Measurements from ENCODE around the gene MYO5B.
A peak's percentile ranks its signal among the peaks of the same experiment; 100 is the strongest.

DNA sequence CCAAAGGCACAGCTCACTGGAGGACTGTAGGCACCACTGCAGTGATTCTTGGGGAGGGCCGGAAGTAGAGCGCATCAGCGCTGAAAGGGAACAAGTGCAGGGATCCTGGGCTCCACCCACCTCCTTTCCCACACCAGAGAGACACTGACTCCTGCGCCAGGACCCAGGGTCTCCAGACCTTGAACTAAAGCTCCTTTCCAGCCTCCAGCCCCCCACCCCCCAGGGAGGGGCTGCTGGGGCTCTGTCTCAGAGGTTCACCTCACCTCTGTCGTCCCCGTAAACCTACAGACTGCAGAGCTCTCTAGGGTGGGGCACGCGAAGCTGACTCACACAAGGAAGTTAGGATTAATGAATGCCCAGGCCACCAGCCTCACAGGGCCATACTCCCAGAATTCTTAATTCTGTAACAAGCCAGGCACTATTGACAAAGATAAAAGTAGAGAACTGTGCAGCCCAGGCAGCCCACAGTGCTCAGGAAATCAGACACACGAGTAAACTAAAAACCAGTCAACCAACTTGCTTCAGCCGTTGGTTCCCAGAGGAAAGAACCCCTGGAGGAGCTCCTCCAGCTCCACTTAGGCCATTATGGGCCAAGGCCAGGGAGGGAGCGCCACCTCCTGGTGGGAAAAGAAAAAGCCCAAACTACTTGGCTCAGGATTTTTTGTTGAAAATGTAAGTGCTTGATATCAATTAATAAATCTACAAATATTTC, 336.5 kb downstream of the MYO5B start:
- no peak for TF ChIP-seq EHMT2 (IDR thresholded peaks at IDR 0.05; ENCODE audit: low read depth)
- TF ChIP-seq, protein P1, sequence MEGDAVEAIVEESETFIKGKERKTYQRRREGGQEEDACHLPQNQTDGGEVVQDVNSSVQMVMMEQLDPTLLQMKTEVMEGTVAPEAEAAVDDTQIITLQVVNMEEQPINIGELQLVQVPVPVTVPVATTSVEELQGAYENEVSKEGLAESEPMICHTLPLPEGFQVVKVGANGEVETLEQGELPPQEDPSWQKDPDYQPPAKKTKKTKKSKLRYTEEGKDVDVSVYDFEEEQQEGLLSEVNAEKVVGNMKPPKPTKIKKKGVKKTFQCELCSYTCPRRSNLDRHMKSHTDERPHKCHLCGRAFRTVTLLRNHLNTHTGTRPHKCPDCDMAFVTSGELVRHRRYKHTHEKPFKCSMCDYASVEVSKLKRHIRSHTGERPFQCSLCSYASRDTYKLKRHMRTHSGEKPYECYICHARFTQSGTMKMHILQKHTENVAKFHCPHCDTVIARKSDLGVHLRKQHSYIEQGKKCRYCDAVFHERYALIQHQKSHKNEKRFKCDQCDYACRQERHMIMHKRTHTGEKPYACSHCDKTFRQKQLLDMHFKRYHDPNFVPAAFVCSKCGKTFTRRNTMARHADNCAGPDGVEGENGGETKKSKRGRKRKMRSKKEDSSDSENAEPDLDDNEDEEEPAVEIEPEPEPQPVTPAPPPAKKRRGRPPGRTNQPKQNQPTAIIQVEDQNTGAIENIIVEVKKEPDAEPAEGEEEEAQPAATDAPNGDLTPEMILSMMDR (IDR thresholded peaks at IDR 0.05): peak; percentile 88
- no peak for TF ChIP-seq RNF2 (IDR thresholded peaks at IDR 0.05; ENCODE audit: borderline replicate concordance, low read depth)
- TF ChIP-seq RAD21 (conservative IDR thresholded peaks at IDR 0.05 in 1 of 2, IDR thresholded peaks at IDR 0.05 in 1 of 2): peak; percentile 94 to 96
- TF ChIP-seq EP300 (IDR thresholded peaks at IDR 0.05): no peak
- no peak for TF ChIP-seq POLR2A (IDR thresholded peaks at IDR 0.05; ENCODE audit: low read length)

Measured in A549 (cell line).